Measurements from ENCODE around the gene TTC16. TPM values are rescaled to one million over a fixed set of nuclear protein-coding genes. Genes with fewer than 3 reads are reported as not detected.
A peak's percentile ranks its signal among the peaks of the same experiment; 100 is the strongest.

The TTC16 gene
- total RNA-seq, 1 donor from 2014 or later: not detected

- POLR2A ChIA-PET: interaction anchor here (0.5 kb wide), 1 partner anchor 206 kb away, joined by 3 read pairs; no protein-coding TSS in a partner anchor
- Mint-ChIP-seq H3K27ac (no peak overlapping the region), H3K4me1 (peaks cover 21% of the 10 kb centered on the region), H3K4me3 (no peak overlapping the region), H3K9me3 (peaks cover 2% of the 10 kb centered on the region), H3K36me3 (ENCODE audit: low read depth) (peaks cover 3% of the 10 kb centered on the region), H3K27me3 (no peaks in the 10 kb centered on the region)
- CTCF ChIA-PET: interaction anchor here (1.1 kb wide), 1 partner anchor 23 kb away, joined by 5 read pairs; the partner anchor contains the start of gene TOR2A
- DNase-seq (no peak), ATAC-seq (ENCODE audit: low read depth) (no peak)
- TF ChIP-seq CTCF (IDR thresholded peaks at IDR 0.05): no peak
- intact Hi-C loops (cut with micrococcal nuclease): no loop called here
Measured at GRCh38 chr9:127711226-127711701, 4.6 kb upstream of the TTC16 start.

GRCh38 chr9:127711831-127712274, 4.0 kb upstream of the TTC16 start:
- H3K4me3 Mint-ChIP-seq: no peak overlapping the region
- H3K4me1 Mint-ChIP-seq: peaks cover 22% of the 10 kb centered on the region
- no peak for TF ChIP-seq CTCF (IDR thresholded peaks at IDR 0.05)
- H3K27ac Mint-ChIP-seq: no peak overlapping the region
- ATAC-seq (ENCODE audit: low read depth) (no peak), DNase-seq (no peak)
- POLR2A ChIA-PET: no interaction called here
- peaks cover 3% of the 10 kb centered on the region for H3K36me3 Mint-ChIP-seq (ENCODE audit: low read depth)
- H3K27me3 Mint-ChIP-seq: no peaks in the 10 kb centered on the region
- intact Hi-C loops (cut with micrococcal nuclease): no loop called here
- peaks cover 2% of the 10 kb centered on the region for H3K9me3 Mint-ChIP-seq
- CTCF ChIA-PET: interaction anchor here (1.1 kb wide), 1 partner anchor 23 kb away, joined by 5 read pairs; the partner anchor contains the start of gene TOR2A

GRCh38 chr9:127712371-127712770, 3.5 kb upstream of the TTC16 start:
- no peak for TF ChIP-seq CTCF (IDR thresholded peaks at IDR 0.05)
- Mint-ChIP-seq H3K9me3 (peaks cover 2% of the 10 kb centered on the region), H3K4me1 (peaks cover 22% of the 10 kb centered on the region), H3K27me3 (no peaks in the 10 kb centered on the region), H3K27ac (no peak overlapping the region), H3K36me3 (ENCODE audit: low read depth) (peaks cover 3% of the 10 kb centered on the region), H3K4me3 (no peak overlapping the region)
- no peak for DNase-seq
- intact Hi-C loops (cut with micrococcal nuclease): no loop called here
- no peak for ATAC-seq (ENCODE audit: low read depth)
- CTCF ChIA-PET: no interaction called here
- POLR2A ChIA-PET: no interaction called here

DNA sequence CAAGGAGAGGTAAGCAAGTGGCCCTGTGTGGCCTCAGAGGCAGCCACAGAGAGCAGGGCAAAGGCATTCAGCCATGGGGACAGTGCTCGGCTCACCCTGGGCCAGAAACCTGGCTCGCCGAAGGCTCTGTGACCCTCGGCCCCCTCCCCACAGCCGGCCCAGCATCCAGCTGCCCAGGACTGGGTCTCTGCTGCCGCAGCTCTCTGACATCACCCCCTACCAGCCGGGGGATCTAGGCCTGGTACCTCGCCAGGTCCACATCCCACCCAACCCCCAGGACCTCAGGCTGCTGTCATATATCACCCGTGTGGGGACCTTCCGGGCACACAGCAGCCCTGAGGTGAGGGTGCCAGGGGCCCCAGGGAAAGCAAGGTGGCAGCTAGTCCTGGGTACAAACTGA, 3.0 kb upstream of the TTC16 start:
- CTCF ChIA-PET: no interaction called here
- POLR2A ChIA-PET: interaction anchor here (0.5 kb wide), 1 partner anchor 111 kb away, joined by 7 read pairs; no protein-coding TSS in a partner anchor
- TF ChIP-seq CTCF (IDR thresholded peaks at IDR 0.05): no peak
- Mint-ChIP-seq H3K4me1 (peaks cover 18% of the 10 kb centered on the region), H3K4me3 (no peak overlapping the region), H3K27me3 (no peaks in the 10 kb centered on the region), H3K27ac (no peak overlapping the region), H3K9me3 (peaks cover 2% of the 10 kb centered on the region), H3K36me3 (ENCODE audit: low read depth) (peaks cover 3% of the 10 kb centered on the region)
- intact Hi-C loops (cut with micrococcal nuclease): no loop called here
- no peak for DNase-seq
- no peak for ATAC-seq (ENCODE audit: low read depth)

GRCh38 chr9:127714020-127714750, 1.7 kb upstream of the TTC16 start:
- Mint-ChIP-seq H3K27ac (no peak overlapping the region), H3K36me3 (ENCODE audit: low read depth) (peaks cover 3% of the 10 kb centered on the region), H3K9me3 (no peaks in the 10 kb centered on the region), H3K27me3 (no peaks in the 10 kb centered on the region), H3K4me3 (peak overlapping the region; percentile 74), H3K4me1 (peaks cover 18% of the 10 kb centered on the region)
- ChIA-PET POLR2A (interaction anchor here (0.6 kb wide), 1 partner anchor 999 kb away, joined by 5 read pairs; no protein-coding TSS in a partner anchor), CTCF (interaction anchor here (1.5 to 2.0 kb wide), 2 partner anchors 21 to 156 kb away, joined by 3 to 9 read pairs; partner anchors contain the start of gene TOR2A)
- DNase-seq (no peak), ATAC-seq (ENCODE audit: low read depth) (no peak)
- no peak for TF ChIP-seq CTCF (IDR thresholded peaks at IDR 0.05)
- intact Hi-C loops (cut with micrococcal nuclease): loop anchor here (2.0 kb wide), 1 partner anchor 263 kb away; the partner anchor contains the start of genes LRSAM1 and RPL12
